Mesenchymal stem cell (in vitro differentiated cells and primary cell): ENCODE results near the gene TTC9B.

ENCODE experiments used
- DNase-seq: peaks from one replicate; pipeline ENCODE4 v3.0.0-alpha.2; 2013
- H2AFZ ChIP-seq: one replicate; pipeline ENCODE4 v1.6.1; 2013; ENCODE audit warnings: low read depth, mild to moderate bottlenecking, control low read depth, inconsistent platforms, low read length, moderate library complexity
- H2AK5ac ChIP-seq: 2 replicates; pipeline ENCODE4 v1.6.1; 2013; ENCODE audit warnings: low read length, moderate library complexity, mild to moderate bottlenecking, inconsistent platforms; ENCODE audit not compliant: severe bottlenecking
- H2BK120ac ChIP-seq: one replicate; pipeline ENCODE4 v1.6.1; 2013; ENCODE audit warnings: low read depth, mild to moderate bottlenecking, inconsistent platforms, low read length, moderate library complexity
- H2BK12ac ChIP-seq, 2 experiments: one replicate each; pipeline ENCODE4 v1.6.1; 2013; ENCODE audit warnings: inconsistent platforms in 2 of 2, low read length in 2 of 2, mild to moderate bottlenecking in 2 of 2, moderate library complexity in 2 of 2, control low read depth in 1 of 2
- H2BK15ac ChIP-seq: one replicate; pipeline ENCODE4 v1.6.1; 2013; ENCODE audit warnings: mild to moderate bottlenecking, low read depth, inconsistent platforms; ENCODE audit not compliant: poor library complexity, severe bottlenecking
- H2BK5ac ChIP-seq: 2 replicates; pipeline ENCODE4 v1.6.1; 2013; ENCODE audit warnings: low read depth, mild to moderate bottlenecking, low read length, control low read depth, inconsistent platforms; ENCODE audit not compliant: poor library complexity, severe bottlenecking
- H3K14ac ChIP-seq, 2 experiments: one replicate each; pipeline ENCODE4 v1.6.1; 2013; ENCODE audit warnings: inconsistent platforms in 2 of 2, low read length in 2 of 2, control low read depth in 1 of 2, mild to moderate bottlenecking in 1 of 2, moderate library complexity in 1 of 2
- H3K18ac ChIP-seq, 2 experiments: one replicate each; pipeline ENCODE4 v1.6.1; 2013; ENCODE audit warnings: inconsistent platforms in 2 of 2, low read length in 2 of 2, control low read depth in 1 of 2, low read depth in 1 of 2, mild to moderate bottlenecking in 1 of 2
- H3K23ac ChIP-seq, 2 experiments: one replicate each; pipeline ENCODE4 v1.6.1; 2013; ENCODE audit warnings: inconsistent platforms in 2 of 2, low read length in 2 of 2, mild to moderate bottlenecking in 2 of 2, moderate library complexity in 2 of 2, control low read depth in 1 of 2
- H3K27ac ChIP-seq: 2 replicates; pipeline ENCODE4 v1.5.1; 2013; ENCODE audit warnings: mild to moderate bottlenecking, moderate library complexity, low read length, control low read depth, inconsistent platforms; ENCODE audit not compliant: poor library complexity, severe bottlenecking
- H3K27me3 ChIP-seq, 2 experiments: 2 replicates each; pipeline versions ENCODE4 v1.6.1 to v1.7.0; 2013; ENCODE audit warnings: low read length in 2 of 2, mild to moderate bottlenecking in 2 of 2, moderate library complexity in 2 of 2, control low read depth in 1 of 2, inconsistent platforms in 1 of 2; ENCODE audit not compliant: control insufficient read depth in 1 of 2, insufficient read depth in 1 of 2
- H3K36me3 ChIP-seq, 2 experiments: 2 replicates each; pipeline versions ENCODE4 v1.6.1 to v1.7.0; 2013; ENCODE audit warnings: low read length in 2 of 2, control low read depth in 1 of 2, inconsistent platforms in 1 of 2, low read depth in 1 of 2, mild to moderate bottlenecking in 1 of 2; ENCODE audit not compliant: insufficient read depth in 2 of 2, control insufficient read depth in 1 of 2
- H3K4ac ChIP-seq, 2 experiments: one replicate each; pipeline ENCODE4 v1.6.1; 2013; ENCODE audit warnings: inconsistent platforms in 2 of 2, low read length in 2 of 2, mild to moderate bottlenecking in 2 of 2, moderate library complexity in 2 of 2, control low read depth in 1 of 2, low read depth in 1 of 2
- H3K4me1 ChIP-seq: 2 replicates; pipeline ENCODE4 v1.6.1; 2013; ENCODE audit warnings: low read depth, low read length, control low read depth; ENCODE audit not compliant: control insufficient read depth, insufficient read depth
- H3K4me2 ChIP-seq: 2 replicates; pipeline ENCODE4 v1.6.1; 2013; ENCODE audit warnings: low read length, mild to moderate bottlenecking, inconsistent platforms; ENCODE audit not compliant: poor library complexity, severe bottlenecking
- H3K4me3 ChIP-seq, 2 experiments: 2 replicates each; pipeline versions ENCODE4 v1.5.1 to v1.7.0; 2013; ENCODE audit warnings: low read length in 2 of 2, mild to moderate bottlenecking in 2 of 2, control low read depth in 1 of 2, low read depth in 1 of 2; ENCODE audit not compliant: insufficient read depth in 1 of 2
- H3K79me1 ChIP-seq: replicated peaks from 2 replicates; pipeline ENCODE4 v1.6.1; 2013; ENCODE audit warnings: mild to moderate bottlenecking, control low read depth, low read length, inconsistent platforms; ENCODE audit not compliant: poor library complexity, severe bottlenecking
- H3K9ac ChIP-seq: 2 replicates; pipeline ENCODE4 v1.7.0; 2013; ENCODE audit warnings: mild to moderate bottlenecking, low read length, moderate library complexity
- H3K9me3 ChIP-seq: 2 replicates; pipeline ENCODE4 v1.7.0; 2013; ENCODE audit warnings: mild to moderate bottlenecking, low read length; ENCODE audit not compliant: control insufficient read depth
- H4K8ac ChIP-seq: one replicate; pipeline ENCODE4 v1.6.1; 2013; ENCODE audit warnings: inconsistent platforms, mild to moderate bottlenecking, low read length, moderate library complexity
- H4K91ac ChIP-seq: one replicate; pipeline ENCODE4 v1.6.1; 2013; ENCODE audit warnings: mild to moderate bottlenecking, low read length, inconsistent platforms
- whole genome bisulfite sequencing: methylation state at CpG from one replicate; pipeline ENCODE4 v1.1.7; 2013; ENCODE audit warnings: mixed read lengths; 5-methylcytosine and 5-hydroxymethylcytosine counted together

TTC9B gene

DNA sequence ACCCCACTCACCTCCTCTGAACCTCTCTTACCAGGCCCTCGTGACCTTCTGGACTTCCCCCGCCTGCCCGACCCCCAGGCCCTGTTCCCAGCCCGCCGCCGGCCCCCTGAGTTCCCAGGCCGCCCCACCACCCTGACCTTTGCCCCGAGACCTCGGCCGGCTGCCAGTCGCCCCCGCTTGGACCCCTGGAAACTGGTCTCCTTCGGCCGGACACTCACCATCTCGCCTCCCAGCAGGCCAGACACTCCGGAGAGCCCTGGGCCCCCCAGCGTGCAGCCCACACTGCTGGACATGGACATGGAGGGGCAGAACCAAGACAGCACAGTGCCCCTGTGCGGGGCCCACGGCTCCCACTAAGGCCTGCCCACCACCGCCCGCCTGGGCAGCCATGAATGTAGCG lies 3.2 kb downstream of the TTC9B start:
- WGBS, result 93% methylated on average over 22 of the region's 22 CpGs
- Histone ChIP-seq H3K4ac (no peak overlapping the region), H4K91ac (no peak overlapping the region), H2AFZ (no peak overlapping the region), H3K36me3 (peaks cover 25 to 42% of the 10 kb centered on the region in 2 experiments), H2BK5ac (no peak overlapping the region), H3K23ac (no peak overlapping the region), H3K79me1 (no peaks in the 10 kb centered on the region), H2BK120ac (no peak overlapping the region), H3K4me1 (peaks cover 15% of the 10 kb centered on the region), H3K4me3 (no peak overlapping the region), H3K9ac (no peak overlapping the region), H3K9me3 (no peaks in the 10 kb centered on the region), H2AK5ac (no peak overlapping the region), H2BK12ac (no peak overlapping the region), H3K27me3 (peaks cover 19 to 26% of the 10 kb centered on the region in 2 experiments), H4K8ac (no peak overlapping the region), H3K18ac (no peak overlapping the region), H3K14ac (no peak overlapping the region), H3K4me2 (no peak overlapping the region), H3K27ac (no peak overlapping the region), H2BK15ac (no peak overlapping the region)
- no peak for DNase-seq

DNA sequence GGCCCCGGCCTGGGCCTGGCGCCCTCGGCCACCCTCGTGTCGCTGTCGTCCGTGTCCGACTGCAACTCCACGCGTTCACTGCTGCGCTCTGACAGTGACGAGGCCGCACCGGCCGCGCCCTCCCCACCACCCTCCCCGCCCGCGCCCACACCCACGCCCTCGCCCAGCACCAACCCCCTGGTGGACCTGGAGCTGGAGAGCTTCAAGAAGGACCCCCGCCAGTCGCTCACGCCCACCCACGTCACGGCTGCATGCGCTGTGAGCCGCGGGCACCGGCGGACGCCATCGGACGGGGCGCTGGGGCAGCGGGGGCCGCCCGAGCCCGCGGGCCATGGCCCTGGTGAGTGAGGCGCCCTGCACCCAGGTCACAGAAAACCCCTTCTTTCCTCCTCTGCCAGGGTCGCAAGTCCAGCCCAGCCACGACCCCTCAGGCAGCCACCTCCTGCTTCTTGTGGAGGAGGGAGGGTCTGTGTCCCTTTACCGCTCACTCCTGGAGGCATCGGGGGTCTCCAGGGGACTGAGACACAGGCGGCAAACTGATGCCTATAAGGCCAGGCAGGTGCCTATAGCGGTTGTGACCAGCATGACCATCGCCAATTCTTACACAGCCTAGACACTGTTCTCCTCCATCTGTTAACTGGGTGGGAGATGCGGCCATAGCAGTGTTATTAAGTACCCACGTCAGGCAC lies 4.2 kb downstream of the TTC9B start:
- no peak overlapping the region for H2BK5ac ChIP-seq
- no peak overlapping the region for H3K9ac ChIP-seq
- H2AK5ac ChIP-seq, result no peak overlapping the region
- no peak overlapping the region for H3K4me2 ChIP-seq
- no peak overlapping the region for H4K8ac ChIP-seq
- no peak overlapping the region for H3K27ac ChIP-seq
- H3K4me3 ChIP-seq, result no peak overlapping the region
- H3K27me3 ChIP-seq, result peaks cover 19 to 26% of the 10 kb centered on the region in 2 experiments
- H3K9me3 ChIP-seq, result no peaks in the 10 kb centered on the region
- no peaks in the 10 kb centered on the region for H3K79me1 ChIP-seq
- H3K23ac ChIP-seq, result no peak overlapping the region
- WGBS, result 95% methylated on average over 46 of the region's 50 CpGs
- H2BK120ac ChIP-seq, result no peak overlapping the region
- no peak overlapping the region for H4K91ac ChIP-seq
- no peak overlapping the region for H2BK12ac ChIP-seq
- peaks cover 33 to 47% of the 10 kb centered on the region in 2 experiments for H3K36me3 ChIP-seq
- no peak overlapping the region for H3K18ac ChIP-seq
- H3K4me1 ChIP-seq, result peaks cover 12% of the 10 kb centered on the region
- no peak overlapping the region for H3K4ac ChIP-seq
- H2BK15ac ChIP-seq, result no peak overlapping the region
- H3K14ac ChIP-seq, result no peak overlapping the region
- H2AFZ ChIP-seq, result no peak overlapping the region
- no peak for DNase-seq

DNA sequence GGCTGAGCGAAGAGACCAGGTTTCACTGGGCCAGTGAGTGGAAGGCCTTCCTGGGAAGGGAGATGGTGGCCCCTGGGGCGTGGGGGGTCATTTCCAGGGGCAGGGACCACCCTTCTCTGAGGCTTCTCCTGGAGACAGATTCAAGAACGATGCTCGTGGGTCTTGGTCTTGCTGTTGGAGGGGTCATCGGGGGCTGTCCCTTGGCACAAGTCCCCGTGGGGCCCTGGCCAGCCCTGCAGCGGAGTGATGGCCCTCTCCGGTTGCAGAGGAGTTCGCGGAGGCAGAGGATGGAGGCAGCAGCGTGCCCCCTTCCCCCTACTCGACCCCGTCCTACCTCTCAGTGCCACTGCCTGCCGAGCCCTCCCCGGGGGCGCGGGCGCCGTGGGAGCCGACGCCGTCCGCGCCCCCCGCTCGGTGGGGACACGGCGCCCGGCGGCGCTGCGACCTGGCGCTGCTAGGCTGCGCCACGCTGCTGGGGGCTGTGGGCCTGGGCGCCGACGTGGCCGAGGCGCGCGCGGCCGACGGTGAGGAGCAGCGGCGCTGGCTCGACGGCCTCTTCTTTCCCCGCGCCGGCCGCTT lies 4.8 kb downstream of the TTC9B start:
- Histone ChIP-seq H3K9ac (no peak overlapping the region), H2BK120ac (no peak overlapping the region), H2BK12ac (no peak overlapping the region), H2AFZ (no peak overlapping the region), H3K4me3 (no peak overlapping the region), H2BK15ac (no peak overlapping the region), H3K9me3 (no peaks in the 10 kb centered on the region), H3K27ac (no peak overlapping the region), H4K8ac (no peak overlapping the region), H3K4me2 (no peak overlapping the region), H3K79me1 (no peaks in the 10 kb centered on the region), H3K18ac (no peak overlapping the region), H2AK5ac (no peak overlapping the region), H4K91ac (no peak overlapping the region), H3K4me1 (peaks cover 12% of the 10 kb centered on the region), H2BK5ac (no peak overlapping the region), H3K14ac (no peak overlapping the region), H3K4ac (no peak overlapping the region), H3K23ac (no peak overlapping the region), H3K27me3 (peaks cover 19 to 22% of the 10 kb centered on the region in 2 experiments), H3K36me3 (peaks cover 38 to 47% of the 10 kb centered on the region in 2 experiments)
- no peak for DNase-seq
- 94% methylated on average over 51 of the region's 53 CpGs for WGBS

DNA sequence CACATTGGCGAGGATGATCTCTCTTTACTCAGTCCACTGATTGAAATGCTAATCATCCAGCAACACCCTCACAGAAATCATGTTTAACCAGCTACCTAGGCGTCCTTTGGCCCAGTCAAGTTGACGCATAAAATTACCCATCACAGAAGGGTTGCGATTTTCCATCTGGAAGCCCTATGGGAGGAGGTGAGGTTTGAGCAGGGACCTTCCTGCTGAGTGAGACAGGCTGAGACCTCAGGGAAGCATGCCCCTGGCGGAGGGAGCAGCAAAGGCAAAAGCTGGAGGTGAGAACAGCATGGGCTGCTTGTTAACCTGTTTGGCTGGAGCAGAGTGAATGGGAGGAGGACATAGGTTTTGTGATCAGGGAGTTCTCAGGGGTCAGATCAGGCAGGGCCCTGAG lies 7.3 kb downstream of the TTC9B start:
- H3K14ac ChIP-seq, result no peak overlapping the region
- H3K4me1 ChIP-seq, result no peaks in the 10 kb centered on the region
- H3K27ac ChIP-seq, result no peak overlapping the region
- WGBS, result 84% methylated on average over 5 of the region's 5 CpGs
- H3K79me1 ChIP-seq, result no peaks in the 10 kb centered on the region
- no peak overlapping the region for H2BK120ac ChIP-seq
- no peak overlapping the region for H2AK5ac ChIP-seq
- no peak overlapping the region for H3K18ac ChIP-seq
- no peaks in the 10 kb centered on the region for H3K9me3 ChIP-seq
- no peak overlapping the region for H4K8ac ChIP-seq
- no peak overlapping the region for H3K4me2 ChIP-seq
- no peak overlapping the region for H2BK12ac ChIP-seq
- peaks cover 2% of the 10 kb centered on the region in 2 experiments for H3K27me3 ChIP-seq
- no peak overlapping the region for H2BK15ac ChIP-seq
- H3K36me3 ChIP-seq, result peaks cover 50 to 56% of the 10 kb centered on the region in 2 experiments
- no peak overlapping the region for H4K91ac ChIP-seq
- H3K9ac ChIP-seq, result no peak overlapping the region
- H2BK5ac ChIP-seq, result no peak overlapping the region
- no peak overlapping the region for H3K4ac ChIP-seq
- no peak overlapping the region for H3K23ac ChIP-seq
- H2AFZ ChIP-seq, result no peak overlapping the region
- no peak overlapping the region for H3K4me3 ChIP-seq
- DNase-seq, result no peak
